Uterine smooth muscle cell (primary cell): ENCODE measurements around the gene TMEM17. TPM values are rescaled to one million over a fixed set of nuclear protein-coding genes. Genes with fewer than 3 reads are reported as not detected.

Source experiments
- total RNA-seq: library from RNA; depleted of rRNA; stranded (reverse); fragments of >200 nt; gene quantifications from 2 replicates; pipeline ENCODE4 v1.2.3, GENCODE V29; 2014

The TMEM17 gene, protein sequence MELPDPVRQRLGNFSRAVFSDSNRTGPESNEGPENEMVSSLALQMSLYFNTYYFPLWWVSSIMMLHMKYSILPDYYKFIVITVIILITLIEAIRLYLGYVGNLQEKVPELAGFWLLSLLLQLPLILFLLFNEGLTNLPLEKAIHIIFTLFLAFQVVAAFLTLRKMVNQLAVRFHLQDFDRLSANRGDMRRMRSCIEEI
- total RNA-seq = 1.6 and 2.0 TPM in 2 replicates

DNA sequence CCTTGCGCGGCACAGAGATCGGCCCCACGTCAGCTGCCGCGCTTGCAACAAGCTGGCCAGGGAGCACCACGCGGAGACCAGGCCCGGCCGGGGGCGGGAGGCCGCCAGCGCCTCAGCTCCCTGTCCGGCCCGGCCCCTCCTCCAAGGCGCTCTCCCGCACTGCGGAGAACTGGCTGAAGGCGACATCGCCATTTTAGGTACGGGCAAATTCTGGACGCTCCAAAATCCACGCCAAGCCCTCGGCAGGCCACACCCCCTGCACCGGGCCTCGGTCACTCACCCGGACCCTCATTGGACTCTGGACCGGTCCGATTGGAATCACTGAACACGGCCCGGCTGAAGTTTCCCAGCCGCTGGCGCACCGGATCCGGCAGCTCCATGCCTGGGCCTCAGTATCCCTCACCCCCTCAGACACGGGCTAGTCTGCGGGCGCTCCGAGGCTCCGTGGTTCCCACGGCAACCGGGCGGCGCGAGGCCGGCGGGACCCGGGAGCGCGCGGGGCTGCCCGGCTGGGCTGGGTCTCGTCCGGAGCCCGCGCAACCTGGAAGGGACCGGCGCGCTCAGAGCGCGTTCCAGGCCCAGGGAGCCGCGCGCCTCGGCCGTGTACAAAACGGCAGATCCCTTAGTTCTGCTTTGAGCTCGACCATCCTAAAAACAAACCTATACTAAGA, at the start of gene TMEM17:
TMEM17 (minus strand) TSS at position 446 of the 671 bp plus-strand sequence; CDS start at position 380, 66 bp downstream.

Other genes with a start within 250 kb of the TMEM17 start
- 76.9 and 83.9 TPM in 2 replicates for gene EHBP1, start 199.5 kb upstream of the TMEM17 start, total RNA-seq